Measurements from ENCODE around the gene MLLT6. TPM values are rescaled to one million over a fixed set of nuclear protein-coding genes. Genes with fewer than 3 reads are reported as not detected.

Gene MLLT6
- total and polyA plus RNA-seq, 2 of the 13 experiments (the other 11 are each of a cell fraction or from before 2014, with no cell fraction given) = 50.7 to 69.5 TPM

- TF ChIP-seq SNAPC2 (CRISPR knock-in tag; IDR thresholded peaks at IDR 0.05) = 0 out of 2 replicates have a peak, but pooled peaks have one; percentile 38
- TF ChIP-seq RBM39 (IDR thresholded peaks at IDR 0.05; ENCODE audit: low read depth, low read length, poor library complexity, severe bottlenecking) = peak; percentile 32
- TF ChIP-seq PCBP2 (optimal IDR thresholded peaks at IDR 0.05; ENCODE audit: low read depth, low read length, poor library complexity, severe bottlenecking) = no peak
- TF ChIP-seq AKNA (CRISPR knock-in tag; IDR thresholded peaks at IDR 0.05; ENCODE audit: borderline replicate concordance) = no peak
- no peak for TF ChIP-seq CREM (IDR thresholded peaks at IDR 0.05)
- no peak for TF ChIP-seq CREM (CRISPR knock-in tag; IDR thresholded peaks at IDR 0.05)
- TF ChIP-seq FIP1L1 (IDR thresholded peaks at IDR 0.05; ENCODE audit: borderline replicate concordance, insufficient read depth, low read depth, low read length) = no peak
- no peak for TF ChIP-seq HNRNPLL (IDR thresholded peaks at IDR 0.05; ENCODE audit: low read depth, low read length, poor library complexity, severe bottlenecking)
- peak; percentile 0; the same call in 1 of the 2 replicates for TF ChIP-seq ZNF740 (CRISPR knock-in tag; IDR thresholded peaks at IDR 0.05)
- TF ChIP-seq SP5 (CRISPR knock-in tag; IDR thresholded peaks at IDR 0.05; ENCODE audit: borderline replicate concordance, low read depth) = no peak
- no peak for TF ChIP-seq HOXA5 (CRISPR knock-in tag; IDR thresholded peaks at IDR 0.05)
- TF ChIP-seq NFYB (CRISPR knock-in tag; IDR thresholded peaks at IDR 0.05) = no peak
- TF ChIP-seq ZNF275 (CRISPR knock-in tag; IDR thresholded peaks at IDR 0.05; ENCODE audit: borderline replicate concordance) = no peak
- no peak for TF ChIP-seq PLSCR1 (CRISPR knock-in tag; IDR thresholded peaks at IDR 0.05; ENCODE audit: borderline replicate concordance)
- TF ChIP-seq POLR2G (IDR thresholded peaks at IDR 0.05; ENCODE audit: low read depth, low read length) = peak; percentile 61
- no peak for TF ChIP-seq TEF (CRISPR knock-in tag; IDR thresholded peaks at IDR 0.05)
- TF ChIP-seq FOXK2 (IDR thresholded peaks at IDR 0.05) = no peak
- no peak for TF ChIP-seq HMG20B (CRISPR knock-in tag; conservative IDR thresholded peaks at IDR 0.05)
- TF ChIP-seq CHD2 (IDR thresholded peaks at IDR 0.05; ENCODE audit: low read depth, low read length) = no peak
- no peak for TF ChIP-seq ZNF768 (CRISPR knock-in tag; IDR thresholded peaks at IDR 0.05)
- TF ChIP-seq REPIN1 (CRISPR knock-in tag; IDR thresholded peaks at IDR 0.05; ENCODE audit: borderline replicate concordance, low read depth) = peak; percentile 49; the same call in 1 of the 2 replicates
- 0 out of 2 replicates have a peak, but pooled peaks have one; percentile 36 for TF ChIP-seq STAT5B (CRISPR knock-in tag; IDR thresholded peaks at IDR 0.05)
Measured at GRCh38 chr17:38671939-38672720, 32.9 kb upstream of the MLLT6 start (continued).

All from HepG2 (cell line).